Mucosa of stomach (tissue), 1 donor: ENCODE data around the gene YWHAQ.
"Not testable (repeated sequence)": the region's sequence is repeated elsewhere in the genome, so short reads cannot be mapped to it uniquely, and the experiment has no call there.

Experiments used
- H3K27me3 ChIP-seq: one replicate; pipeline ENCODE4 v1.7.0; 2013; ENCODE audit warnings: mild to moderate bottlenecking, low read length; ENCODE audit not compliant: control insufficient read depth, insufficient read depth
- H3K36me3 ChIP-seq: one replicate; pipeline ENCODE4 v1.7.0; 2013; ENCODE audit warnings: low read length; ENCODE audit not compliant: control insufficient read depth, insufficient read depth
- H3K4me1 ChIP-seq: one replicate; pipeline ENCODE4 v1.7.0; 2013; ENCODE audit warnings: mild to moderate bottlenecking, low read length; ENCODE audit not compliant: control insufficient read depth, insufficient read depth
- H3K4me3 ChIP-seq: one replicate; pipeline ENCODE4 v1.7.0; 2013; ENCODE audit warnings: low read length
- H3K9ac ChIP-seq: one replicate; pipeline ENCODE4 v1.7.0; 2013; ENCODE audit warnings: mild to moderate bottlenecking, low read length, moderate library complexity
- H3K9me3 ChIP-seq: one replicate; pipeline ENCODE4 v1.7.0; 2013; ENCODE audit warnings: mild to moderate bottlenecking, low read length, moderate library complexity; ENCODE audit not compliant: control insufficient read depth
- donor health status: Pancreatic carcinoma.

The YWHAQ gene

DNA sequence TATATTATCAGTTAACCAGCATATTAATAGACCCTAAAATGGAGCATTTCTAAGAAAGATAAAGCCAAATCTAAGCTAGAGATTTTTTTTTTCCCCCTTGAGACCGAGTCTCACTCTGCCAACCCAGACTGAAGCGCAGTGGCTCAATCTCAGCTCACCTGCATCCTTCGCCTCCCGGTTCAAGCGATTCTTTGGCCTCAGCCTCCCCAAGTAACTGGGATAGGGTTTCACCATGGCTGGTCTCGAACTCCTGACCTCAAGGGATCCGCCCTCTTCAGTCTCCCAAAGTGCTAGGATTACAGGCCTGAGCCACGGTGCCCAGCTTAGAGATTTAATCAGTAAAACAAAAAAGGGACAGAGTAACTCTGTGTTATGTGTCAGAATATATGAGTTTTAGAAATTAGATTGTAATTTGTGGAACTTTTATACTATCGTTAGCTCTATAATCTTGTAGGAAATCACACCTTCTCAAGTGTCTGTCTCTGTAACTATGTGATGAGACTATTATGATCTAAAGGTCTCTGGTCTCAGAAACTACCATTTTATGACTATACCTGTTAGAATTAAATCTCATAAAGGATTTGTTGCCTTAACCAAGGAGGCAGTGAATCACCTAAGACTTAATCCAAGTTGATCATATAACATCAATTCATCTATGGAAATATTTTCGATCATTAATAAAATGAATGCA, 34.0 kb downstream of the YWHAQ start:
- Histone ChIP-seq H3K27me3 (no peaks in the 10 kb centered on the region), H3K36me3 (no peaks in the 10 kb centered on the region), H3K4me1 (peaks cover 10% of the 10 kb centered on the region), H3K9me3 (no peaks in the 10 kb centered on the region), H3K4me3 (no peak overlapping the region), H3K9ac (no peak overlapping the region)

DNA sequence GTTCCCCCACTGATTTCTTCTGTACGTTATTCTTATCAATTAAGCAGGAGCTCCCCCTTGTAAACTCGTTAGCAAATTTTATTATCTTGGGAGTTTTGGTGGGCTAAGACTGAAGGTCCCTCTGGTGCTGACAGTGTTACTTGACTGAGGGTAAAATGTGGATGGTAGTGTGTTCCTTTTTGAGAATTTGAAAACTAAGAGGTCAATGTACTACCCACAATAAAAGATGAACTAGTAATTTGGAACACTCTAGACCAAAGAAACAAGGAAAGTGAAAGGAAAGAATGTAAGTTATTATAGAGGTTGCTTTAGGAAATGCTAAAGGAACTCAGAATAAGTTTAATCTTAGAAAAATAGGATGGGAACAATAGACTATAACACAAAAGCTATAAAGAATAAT, 35.1 kb downstream of the YWHAQ start:
- Histone ChIP-seq H3K9me3 (no peaks in the 10 kb centered on the region), H3K9ac (no peak overlapping the region), H3K4me3 (no peak overlapping the region), H3K4me1 (peaks cover 10% of the 10 kb centered on the region), H3K27me3 (no peaks in the 10 kb centered on the region), H3K36me3 (no peaks in the 10 kb centered on the region)

DNA sequence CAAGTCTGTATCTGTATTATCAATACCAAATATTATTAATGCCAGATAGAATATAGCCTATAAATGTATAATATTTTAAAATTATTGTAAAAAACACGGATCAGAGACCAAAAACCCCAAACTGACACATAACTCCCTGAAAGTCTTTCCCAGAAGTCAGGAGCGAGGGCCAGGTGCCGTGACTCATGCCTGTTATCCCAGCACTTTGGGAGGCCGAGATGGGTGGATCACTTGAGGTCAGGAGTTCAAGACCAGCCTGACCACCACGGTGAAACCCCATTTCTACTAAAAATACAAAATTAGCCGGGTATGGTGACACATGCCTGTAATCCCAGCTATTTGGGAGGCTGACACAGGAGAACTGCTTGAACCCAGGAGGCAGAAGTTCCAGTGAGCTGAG, 35.5 kb downstream of the YWHAQ start:
- not testable (repeated sequence) for H3K27me3 ChIP-seq, H3K9ac ChIP-seq, H3K4me3 ChIP-seq, H3K36me3 ChIP-seq, H3K9me3 ChIP-seq
- peaks cover 10% of the 10 kb centered on the region for H3K4me1 ChIP-seq

DNA sequence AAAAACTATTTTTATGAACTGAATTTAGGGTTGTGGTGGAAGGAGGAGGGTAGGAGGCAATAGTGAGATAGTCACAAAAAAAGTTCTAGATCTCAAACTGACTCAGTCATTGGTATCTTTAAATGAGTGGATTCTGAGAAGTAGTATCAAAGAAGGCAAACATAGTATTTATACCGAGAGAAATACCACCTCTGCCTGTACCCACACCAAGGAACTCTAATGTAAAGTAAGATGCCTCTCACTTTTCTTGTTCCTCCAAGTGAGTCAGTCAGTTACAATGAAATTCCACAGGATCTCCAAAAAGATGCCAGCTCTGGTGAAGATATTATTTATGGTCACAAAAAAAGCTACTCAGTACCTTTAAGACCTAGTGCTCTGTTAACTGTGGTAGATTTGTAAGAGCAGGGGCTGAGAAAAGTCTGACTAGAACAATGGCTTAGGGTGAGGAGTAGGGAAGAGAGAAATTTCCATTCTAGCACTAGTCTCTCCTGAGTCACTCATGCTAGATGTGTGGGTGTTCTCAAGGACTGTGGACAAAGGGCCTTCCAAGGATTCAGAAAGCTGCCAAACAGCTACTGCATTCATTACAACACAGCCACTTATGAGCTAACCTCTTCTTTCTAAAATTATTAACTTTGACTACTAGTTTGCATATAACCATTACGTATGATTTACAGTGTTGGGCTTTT, 36.3 kb downstream of the YWHAQ start:
- Histone ChIP-seq H3K36me3 (no peaks in the 10 kb centered on the region), H3K9me3 (no peaks in the 10 kb centered on the region), H3K4me3 (no peak overlapping the region), H3K27me3 (no peaks in the 10 kb centered on the region), H3K4me1 (peaks cover 10% of the 10 kb centered on the region), H3K9ac (no peak overlapping the region)

DNA sequence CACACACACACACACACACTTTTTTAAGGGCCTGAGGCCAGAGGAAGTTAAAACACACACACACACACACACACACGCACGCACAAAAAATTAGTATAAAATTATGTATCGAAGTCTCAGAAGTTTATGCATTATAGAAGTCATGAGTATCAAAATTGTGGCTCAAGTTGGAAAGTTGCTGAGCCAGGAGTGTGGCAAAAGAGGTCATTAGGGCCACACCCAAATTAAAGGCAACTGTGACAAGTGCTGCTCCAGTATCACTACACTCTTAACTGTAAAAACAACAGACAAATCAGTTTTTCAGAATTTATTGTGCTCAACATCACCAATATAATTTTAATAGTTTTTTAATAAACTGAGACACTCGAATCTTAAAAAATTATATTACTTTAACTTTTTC, 36.9 kb downstream of the YWHAQ start:
- Histone ChIP-seq H3K4me1 (peaks cover 10% of the 10 kb centered on the region), H3K27me3 (no peaks in the 10 kb centered on the region), H3K9ac (no peak overlapping the region), H3K36me3 (no peaks in the 10 kb centered on the region), H3K4me3 (no peak overlapping the region), H3K9me3 (no peaks in the 10 kb centered on the region)

DNA sequence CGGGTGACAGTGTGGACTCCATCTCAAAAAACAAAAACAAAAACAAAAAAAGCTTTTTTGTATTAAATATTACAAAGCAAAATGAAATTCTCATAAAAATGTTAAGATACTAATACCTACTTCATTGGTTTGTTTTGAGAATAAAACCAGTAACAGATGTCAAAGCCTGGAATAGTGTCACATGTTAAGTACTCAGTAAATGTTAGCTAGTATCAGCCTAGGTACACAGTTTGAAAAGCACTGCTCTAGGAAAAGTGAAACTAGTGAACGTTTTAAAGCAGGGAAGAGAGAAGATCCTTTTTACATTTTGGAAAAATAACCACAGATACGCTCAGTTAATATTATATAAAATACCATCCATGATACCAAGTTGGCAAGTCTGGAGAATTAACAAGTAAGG, 38.1 kb downstream of the YWHAQ start:
- H3K9me3 ChIP-seq = no peaks in the 10 kb centered on the region
- no peak overlapping the region for H3K4me3 ChIP-seq
- no peaks in the 10 kb centered on the region for H3K27me3 ChIP-seq
- H3K9ac ChIP-seq = no peak overlapping the region
- peaks cover 10% of the 10 kb centered on the region for H3K4me1 ChIP-seq
- H3K36me3 ChIP-seq = no peaks in the 10 kb centered on the region

DNA sequence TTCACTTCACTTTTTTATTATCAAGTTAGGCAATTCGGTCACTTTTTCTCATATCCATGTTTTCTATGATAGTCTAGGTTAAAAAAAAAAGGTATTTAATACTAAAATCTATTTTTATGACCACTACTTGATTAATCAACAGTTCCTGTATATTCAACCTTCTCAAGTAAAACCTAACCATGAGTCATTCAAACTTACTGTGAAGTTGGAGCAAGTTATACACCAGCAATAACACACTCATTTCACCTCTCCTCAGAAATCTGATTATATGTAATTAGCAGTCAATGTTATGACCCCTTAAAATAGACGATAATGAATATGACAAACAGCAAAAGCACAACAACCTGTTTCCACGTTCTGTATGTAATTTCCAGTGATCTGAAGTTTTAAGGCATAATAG, 40.2 kb downstream of the YWHAQ start:
- peaks cover 10% of the 10 kb centered on the region for H3K4me1 ChIP-seq
- no peak overlapping the region for H3K9ac ChIP-seq
- no peaks in the 10 kb centered on the region for H3K36me3 ChIP-seq
- H3K4me3 ChIP-seq = no peak overlapping the region
- H3K27me3 ChIP-seq = no peaks in the 10 kb centered on the region
- H3K9me3 ChIP-seq = no peaks in the 10 kb centered on the region

DNA sequence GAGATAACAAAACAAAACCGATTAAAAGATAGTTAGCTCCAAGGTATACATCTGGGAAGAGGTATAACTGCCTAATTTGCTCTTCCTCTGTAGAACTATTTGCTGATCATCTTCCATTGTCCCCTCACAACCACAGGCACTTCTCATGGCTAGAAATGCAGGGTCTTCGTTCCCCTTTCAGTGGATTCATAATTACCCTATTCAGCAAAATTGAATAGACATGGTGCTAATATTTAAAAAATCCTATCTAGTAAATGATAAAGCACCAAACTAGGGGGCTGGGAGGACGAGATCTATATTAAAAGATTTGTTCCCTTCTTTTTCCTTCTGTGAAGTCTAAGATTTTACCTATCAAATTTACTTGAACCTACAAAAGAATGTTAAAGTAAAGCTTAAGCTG, 44.3 kb downstream of the YWHAQ start:
- Histone ChIP-seq H3K4me1 (no peaks in the 10 kb centered on the region), H3K4me3 (no peak overlapping the region), H3K9me3 (no peaks in the 10 kb centered on the region), H3K36me3 (no peaks in the 10 kb centered on the region), H3K9ac (no peak overlapping the region), H3K27me3 (no peaks in the 10 kb centered on the region)

DNA sequence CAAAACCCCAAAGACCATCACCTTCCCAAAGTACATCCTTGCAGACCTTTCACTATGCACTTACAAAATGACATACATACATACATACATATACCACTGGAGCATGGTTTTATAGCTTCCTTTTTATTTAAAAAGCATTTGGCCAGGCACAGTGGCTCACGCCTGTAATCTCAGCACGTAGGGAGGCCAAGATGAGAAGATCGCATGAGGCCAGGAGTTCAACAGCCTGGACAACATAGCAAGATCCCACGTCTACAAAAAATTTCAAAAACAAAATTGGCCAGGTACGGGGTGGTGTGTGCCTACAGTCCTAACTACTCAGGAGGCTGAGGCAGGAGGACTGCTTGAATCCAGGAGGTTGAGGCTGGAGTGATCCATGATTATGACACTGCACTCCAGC, 45.3 kb downstream of the YWHAQ start:
- Histone ChIP-seq H3K9me3 (no peaks in the 10 kb centered on the region), H3K9ac (no peak overlapping the region), H3K4me1 (no peaks in the 10 kb centered on the region), H3K36me3 (no peaks in the 10 kb centered on the region), H3K27me3 (no peaks in the 10 kb centered on the region), H3K4me3 (no peak overlapping the region)

DNA sequence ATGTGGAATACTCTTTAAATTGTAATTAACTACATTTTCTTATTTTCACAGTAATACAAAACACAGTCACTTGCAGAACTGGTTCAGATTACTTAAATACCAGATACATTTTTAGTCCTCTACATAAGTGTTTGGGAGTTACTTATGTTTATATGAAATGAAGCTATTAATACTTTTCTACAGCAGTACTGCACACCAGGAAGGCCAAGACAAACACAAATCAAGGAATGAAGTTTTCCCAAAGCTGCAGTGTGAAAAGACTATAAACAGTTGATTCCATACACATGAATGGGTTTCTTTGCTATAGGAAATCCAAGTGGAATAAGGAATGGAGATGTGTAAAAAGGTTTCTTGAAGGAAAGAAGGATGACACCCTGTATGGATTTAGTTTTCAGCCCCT, 45.9 kb downstream of the YWHAQ start:
- not testable (repeated sequence) for H3K4me3 ChIP-seq

DNA sequence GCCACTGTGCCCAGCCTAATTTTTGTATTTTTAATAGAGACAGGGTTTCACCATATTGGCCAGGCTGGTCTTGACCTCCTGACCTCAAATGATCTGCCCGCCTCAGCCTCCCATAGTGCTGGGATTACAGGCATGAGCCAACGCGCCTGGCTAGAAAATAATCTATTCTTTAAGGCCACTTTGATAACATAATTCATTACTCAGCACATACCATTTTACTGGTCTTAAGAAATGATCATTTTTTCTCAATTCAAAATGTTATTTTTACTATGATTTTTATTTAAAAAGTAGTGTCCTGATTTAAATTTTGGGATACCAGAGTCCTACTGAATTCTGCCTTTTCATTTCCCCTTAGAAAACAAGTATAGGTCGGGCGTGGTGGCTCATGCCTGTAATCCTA, 48.2 kb downstream of the YWHAQ start:
- Histone ChIP-seq H3K4me1 (no peaks in the 10 kb centered on the region), H3K9ac (no peak overlapping the region), H3K36me3 (no peaks in the 10 kb centered on the region), H3K4me3 (no peak overlapping the region), H3K27me3 (no peaks in the 10 kb centered on the region), H3K9me3 (no peaks in the 10 kb centered on the region)

More for the DNA sequence above, 45.9 kb downstream of the YWHAQ start:
- not testable (repeated sequence) for H3K27me3 ChIP-seq, H3K36me3 ChIP-seq, H3K9me3 ChIP-seq, H3K9ac ChIP-seq, H3K4me1 ChIP-seq

DNA sequence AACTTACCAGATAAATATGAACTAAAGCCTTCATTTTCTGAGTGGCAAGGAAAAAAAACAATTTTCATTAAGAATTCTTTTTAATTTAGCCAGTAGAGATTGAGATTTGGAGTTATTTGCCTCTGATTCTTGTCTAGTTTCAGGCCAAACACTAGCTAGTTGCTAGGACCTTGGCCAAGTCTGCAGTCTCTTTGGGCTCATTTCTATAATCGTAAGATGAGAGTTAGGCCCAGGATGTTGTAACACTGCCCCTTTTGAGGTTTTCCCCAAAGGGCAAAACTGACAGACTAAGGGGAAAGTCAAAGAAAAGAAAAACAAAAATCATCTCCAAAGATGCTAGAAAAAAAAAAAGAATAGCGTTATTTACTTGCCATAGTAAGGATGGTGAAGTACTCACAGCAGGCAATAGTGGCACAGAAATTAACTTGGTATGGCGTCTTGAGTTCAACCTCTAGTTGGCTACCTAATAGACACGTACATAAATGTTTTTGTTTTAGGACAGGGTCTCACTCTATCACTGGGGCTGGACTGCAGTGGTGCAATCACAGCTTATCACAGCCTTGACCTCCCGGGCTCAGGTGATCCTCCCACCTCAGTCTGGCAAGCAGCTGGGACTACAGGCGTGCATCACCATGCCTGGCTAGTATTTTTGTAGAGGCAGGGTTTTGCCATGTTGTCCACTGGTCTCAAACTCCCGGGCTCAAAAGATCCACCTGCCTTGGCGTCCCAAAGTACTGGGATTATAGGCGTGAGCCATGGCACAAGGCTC, 52.1 kb downstream of the YWHAQ start:
- H3K9me3 ChIP-seq = no peaks in the 10 kb centered on the region
- no peaks in the 10 kb centered on the region for H3K4me1 ChIP-seq
- no peak overlapping the region for H3K4me3 ChIP-seq
- no peaks in the 10 kb centered on the region for H3K27me3 ChIP-seq
- H3K36me3 ChIP-seq = no peaks in the 10 kb centered on the region
- H3K9ac ChIP-seq = no peak overlapping the region
